ENCODE measurements around the gene PIK3CB. TPM values are rescaled to one million over a fixed set of nuclear protein-coding genes. Genes with fewer than 3 reads are reported as not detected.

The PIK3CB gene
- total and polyA plus RNA-seq, 4 donors, result 12.8 to 41.9 (median 27.5) TPM

DNA sequence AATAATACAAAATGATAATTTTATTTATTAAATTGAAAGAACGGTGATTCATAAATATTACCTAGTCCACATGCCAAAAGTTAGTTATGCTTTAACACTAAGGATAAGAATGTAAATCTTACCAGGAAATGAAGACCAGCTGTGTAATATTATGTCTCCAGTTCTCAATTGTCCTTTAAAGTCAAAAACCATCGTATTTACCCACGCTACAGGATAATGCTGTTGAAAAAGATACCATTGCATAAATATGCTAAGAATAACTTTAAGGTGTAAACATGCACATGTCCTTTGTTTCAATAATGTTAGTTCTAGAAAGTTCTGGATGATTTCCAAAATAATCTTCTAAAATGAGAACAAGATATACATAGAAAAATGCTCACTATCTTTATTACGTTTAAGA, 122.6 kb downstream of the PIK3CB start:
- no peaks in the 10 kb centered on the region for H3K27me3 ChIP-seq (ENCODE audit: control insufficient read depth in 3 of 3, insufficient read depth in 3 of 3, low read length in 2 of 3)
- H3K4me1 ChIP-seq (ENCODE audit: control insufficient read depth in 5 of 5, insufficient read depth in 5 of 5, low read length in 5 of 5), result no peaks in the 10 kb centered on the region
- no peak for TF ChIP-seq CTCF (IDR thresholded peaks at IDR 0.05; ENCODE audit: control extremely low read depth, extremely low read depth)
- no peaks in the 10 kb centered on the region for H3K9me3 ChIP-seq (ENCODE audit: control insufficient read depth in 4 of 4, insufficient read depth in 3 of 4, low read length in 3 of 4)
- H3K4me3 ChIP-seq, result no peak overlapping the region
- H3K36me3 ChIP-seq (ENCODE audit: control insufficient read depth in 4 of 4, insufficient read depth in 4 of 4, low read length in 4 of 4), result peaks cover 0 to 5% (median 1%) of the 10 kb centered on the region in 4 donors
- WGBS, 2 donors, result 70 to 85% methylated on average over 4 of the region's 4 CpGs
- ATAC-seq (ENCODE audit: insufficient read depth, low FRiP score) (no peak), DNase-seq (no peak)
- H3K9ac ChIP-seq (ENCODE audit: insufficient read depth in 1 of 2, low read length in 2 of 2), result no peak overlapping the region
- no peak overlapping the region for H3K27ac ChIP-seq (ENCODE audit: low read depth in 1 of 2, low read length in 1 of 2)

- H3K9ac ChIP-seq (ENCODE audit: insufficient read depth in 1 of 2, low read length in 2 of 2), result no peak overlapping the region
- no peaks in the 10 kb centered on the region for H3K9me3 ChIP-seq (ENCODE audit: control insufficient read depth in 4 of 4, insufficient read depth in 3 of 4, low read length in 3 of 4)
- no peak overlapping the region for H3K4me3 ChIP-seq
- H3K36me3 ChIP-seq (ENCODE audit: control insufficient read depth in 4 of 4, insufficient read depth in 4 of 4, low read length in 4 of 4), result peaks cover 0 to 9% (median 5%) of the 10 kb centered on the region in 4 donors
- WGBS, 2 donors, result 96 to 100% methylated on average over 1 of the region's 1 CpG
- H3K27me3 ChIP-seq (ENCODE audit: control insufficient read depth in 3 of 3, insufficient read depth in 3 of 3, low read length in 2 of 3), result no peaks in the 10 kb centered on the region
- H3K4me1 ChIP-seq (ENCODE audit: control insufficient read depth in 5 of 5, insufficient read depth in 5 of 5, low read length in 5 of 5), result peaks cover 0 to 2% (median 0%) of the 10 kb centered on the region in 5 donors
- no peak for TF ChIP-seq CTCF (IDR thresholded peaks at IDR 0.05; ENCODE audit: control extremely low read depth, extremely low read depth)
- no peak overlapping the region for H3K27ac ChIP-seq (ENCODE audit: low read depth in 1 of 2, low read length in 1 of 2)
- no peak for DNase-seq
- ATAC-seq (ENCODE audit: insufficient read depth, low FRiP score), result no peak
Observed at GRCh38 chr3:138705675-138706074, 129.1 kb downstream of the PIK3CB start.

- Histone ChIP-seq H3K9me3 (ENCODE audit: control insufficient read depth in 4 of 4, insufficient read depth in 3 of 4, low read length in 3 of 4) (no peaks in the 10 kb centered on the region), H3K9ac (ENCODE audit: insufficient read depth in 1 of 2, low read length in 2 of 2) (no peak overlapping the region), H3K36me3 (ENCODE audit: control insufficient read depth in 4 of 4, insufficient read depth in 4 of 4, low read length in 4 of 4) (peaks cover 0 to 12% (median 3%) of the 10 kb centered on the region in 4 donors), H3K4me1 (ENCODE audit: control insufficient read depth in 5 of 5, insufficient read depth in 5 of 5, low read length in 5 of 5) (no peaks in the 10 kb centered on the region), H3K27ac (ENCODE audit: low read depth in 1 of 2, low read length in 1 of 2) (no peak overlapping the region), H3K27me3 (ENCODE audit: control insufficient read depth in 3 of 3, insufficient read depth in 3 of 3, low read length in 2 of 3) (no peaks in the 10 kb centered on the region), H3K4me3 (no peak overlapping the region)
- WGBS, 2 donors, result 86 to 90% methylated on average over 1 of the region's 1 CpG
- ATAC-seq (ENCODE audit: insufficient read depth, low FRiP score) (no peak), DNase-seq (no peak)
- TF ChIP-seq CTCF (IDR thresholded peaks at IDR 0.05; ENCODE audit: control extremely low read depth, extremely low read depth), result no peak
Observed at GRCh38 chr3:138696666-138697370, 137.9 kb downstream of the PIK3CB start.

Data from lung (tissue), 12 donors.